Vagina (tissue), 2 donors: ENCODE results near the gene DENND4A. TPM values are rescaled to one million over a fixed set of nuclear protein-coding genes. Genes with fewer than 3 reads are reported as not detected.
A peak's percentile ranks its signal among the peaks of the same experiment; 100 is the strongest.

Source experiments
- DNase-seq, 2 donors: peaks; one replicate each; pipeline ENCODE4 v3.0.0-alpha.2; 2017; ENCODE audit errors: extremely low spot score in 2 of 2
- H3K27ac ChIP-seq: fragments of 200-600 bp; sonication (generic); one replicate; pipeline ENCODE4 v1.5.1; 2019
- H3K27me3 ChIP-seq: fragments of 200-600 bp; sonication (generic); one replicate; pipeline ENCODE4 v1.5.1; 2019
- H3K36me3 ChIP-seq, 2 donors: fragments of 200-600 bp; sonication (generic); one replicate each; pipeline ENCODE4 v1.5.1; 2017 to 2019
- H3K4me1 ChIP-seq: fragments of 200-600 bp; sonication (generic); one replicate; pipeline ENCODE4 v1.5.1; 2019
- H3K4me3 ChIP-seq, 2 donors: fragments of 200-600 bp; sonication (generic); 1 replicate in 1 of 2; 2 replicates in 1 of 2; pipeline ENCODE4 v1.5.1; 2016 to 2019
- H3K9me3 ChIP-seq: fragments of 200-600 bp; sonication (generic); one replicate; pipeline ENCODE4 v1.5.1; 2019
- CTCF ChIP-seq, 3 experiments: fragments of 450-650 bp in 2 of 3; fragments of 200-600 bp in 1 of 3; sonication (generic) in 1 of 3; IDR thresholded peaks; one replicate each; pipeline ENCODE4 v1.5.1; 2017 to 2019; ENCODE audit warnings: antibody characterized with exemption in 3 of 3, mild to moderate bottlenecking in 2 of 3, moderate library complexity in 2 of 3
- POLR2A ChIP-seq, 2 donors: fragments of 450-650 bp; IDR thresholded peaks; one replicate each; pipeline ENCODE4 v1.6.1; 2017; ENCODE audit warnings: antibody characterized with exemption in 2 of 2, mild to moderate bottlenecking in 2 of 2, moderate library complexity in 2 of 2
- POLR2AphosphoS5 ChIP-seq, 2 donors: sonication (generic); formaldehyde crosslinking; IDR thresholded peaks; one replicate each; pipeline ENCODE4 v1.9.0; 2017; ENCODE audit warnings: antibody characterized with exemption in 2 of 2, mild to moderate bottlenecking in 2 of 2, low read depth in 1 of 2; ENCODE audit not compliant: insufficient read depth in 1 of 2
- intact Hi-C: fragments of 100-400 bp; cut with DNase I; formaldehyde crosslinking; loops from one replicate; pipeline ENCODE4 v1.15.1; 2023
- total RNA-seq: library from RNA; depleted of rRNA; stranded (reverse); fragments of >200 nt; gene quantifications from one replicate; pipeline ENCODE4 v1.2.3, GENCODE V29; 2016

DENND4A gene
- total RNA-seq, 1 donor from 2014 or later, result 28.7 TPM

GRCh38 chr15:65641768-65642475 is 150.2 kb downstream of the DENND4A start:
- no peak for DNase-seq
- no peaks in the 10 kb centered on the region for H3K27me3 ChIP-seq
- H3K4me3 ChIP-seq, result no peak overlapping the region
- H3K4me1 ChIP-seq, result peaks cover 4% of the 10 kb centered on the region
- H3K9me3 ChIP-seq, result no peaks in the 10 kb centered on the region
- no peak for TF ChIP-seq CTCF (IDR thresholded peaks at IDR 0.05)
- no peak for TF ChIP-seq POLR2A (IDR thresholded peaks at IDR 0.05)
- TF ChIP-seq POLR2AphosphoS5 (IDR thresholded peaks at IDR 0.05; ENCODE audit: insufficient read depth in 1 of 2, low read depth in 1 of 2), result no peak
- no peak overlapping the region for H3K27ac ChIP-seq
- H3K36me3 ChIP-seq, result no peaks in the 10 kb centered on the region
- intact Hi-C loops, result no loop called here

GRCh38 chr15:65639509-65639908 is 152.6 kb downstream of the DENND4A start:
- intact Hi-C loops, result no loop called here
- no peaks in the 10 kb centered on the region for H3K36me3 ChIP-seq
- no peak overlapping the region for H3K27ac ChIP-seq
- H3K4me1 ChIP-seq, result peaks cover 4% of the 10 kb centered on the region
- H3K27me3 ChIP-seq, result no peaks in the 10 kb centered on the region
- TF ChIP-seq CTCF (IDR thresholded peaks at IDR 0.05) (no peak), POLR2AphosphoS5 (IDR thresholded peaks at IDR 0.05; ENCODE audit: insufficient read depth in 1 of 2, low read depth in 1 of 2) (no peak), POLR2A (IDR thresholded peaks at IDR 0.05) (no peak)
- H3K9me3 ChIP-seq, result no peaks in the 10 kb centered on the region
- H3K4me3 ChIP-seq, result no peak overlapping the region
- no peak for DNase-seq

GRCh38 chr15:65638681-65639089 is 153.4 kb downstream of the DENND4A start:
- no peak overlapping the region for H3K27ac ChIP-seq
- H3K27me3 ChIP-seq, result no peaks in the 10 kb centered on the region
- intact Hi-C loops, result no loop called here
- no peak for DNase-seq
- H3K4me3 ChIP-seq, result peak overlapping the region in 1 of 2 donors; percentile 8
- peaks cover 4% of the 10 kb centered on the region for H3K4me1 ChIP-seq
- TF ChIP-seq POLR2AphosphoS5 (IDR thresholded peaks at IDR 0.05; ENCODE audit: insufficient read depth in 1 of 2, low read depth in 1 of 2) (peak in 1 of 2 donors; percentile 49), POLR2A (IDR thresholded peaks at IDR 0.05) (no peak), CTCF (IDR thresholded peaks at IDR 0.05) (peak; percentile 66 to 77 (median 77))
- H3K36me3 ChIP-seq, result no peaks in the 10 kb centered on the region
- H3K9me3 ChIP-seq, result no peaks in the 10 kb centered on the region

GRCh38 chr15:65638109-65638508 is 154.0 kb downstream of the DENND4A start:
- H3K36me3 ChIP-seq, result no peaks in the 10 kb centered on the region
- no peak overlapping the region for H3K27ac ChIP-seq
- H3K4me1 ChIP-seq, result peaks cover 4% of the 10 kb centered on the region
- no peaks in the 10 kb centered on the region for H3K27me3 ChIP-seq
- DNase-seq, result no peak
- no peak overlapping the region for H3K4me3 ChIP-seq
- TF ChIP-seq CTCF (IDR thresholded peaks at IDR 0.05) (no peak), POLR2A (IDR thresholded peaks at IDR 0.05) (no peak), POLR2AphosphoS5 (IDR thresholded peaks at IDR 0.05; ENCODE audit: insufficient read depth in 1 of 2, low read depth in 1 of 2) (no peak)
- H3K9me3 ChIP-seq, result no peaks in the 10 kb centered on the region
- intact Hi-C loops, result no loop called here

- Histone ChIP-seq H3K36me3 (no peaks in the 10 kb centered on the region), H3K27ac (no peak overlapping the region), H3K9me3 (no peaks in the 10 kb centered on the region), H3K27me3 (no peaks in the 10 kb centered on the region), H3K4me1 (peaks cover 4% of the 10 kb centered on the region), H3K4me3 (no peak overlapping the region)
- no peak for DNase-seq
- TF ChIP-seq POLR2AphosphoS5 (IDR thresholded peaks at IDR 0.05; ENCODE audit: insufficient read depth in 1 of 2, low read depth in 1 of 2) (no peak), CTCF (IDR thresholded peaks at IDR 0.05) (no peak), POLR2A (IDR thresholded peaks at IDR 0.05) (no peak)
- intact Hi-C loops, result no loop called here
These were observed 157.7 kb downstream of the DENND4A start for GRCh38 chr15:65634356-65634755.
